ENCODE data around the gene KCNIP4. TPM values are rescaled to one million over a fixed set of nuclear protein-coding genes. Genes with fewer than 3 reads are reported as not detected.

The KCNIP4 gene
- total and polyA plus RNA-seq, 10 of the 15 experiments (the other 5 are each of a cell fraction or from before 2014, with no cell fraction given), result 0.03 to 0.23 (median 0.13) TPM; not detected in 7

DNA sequence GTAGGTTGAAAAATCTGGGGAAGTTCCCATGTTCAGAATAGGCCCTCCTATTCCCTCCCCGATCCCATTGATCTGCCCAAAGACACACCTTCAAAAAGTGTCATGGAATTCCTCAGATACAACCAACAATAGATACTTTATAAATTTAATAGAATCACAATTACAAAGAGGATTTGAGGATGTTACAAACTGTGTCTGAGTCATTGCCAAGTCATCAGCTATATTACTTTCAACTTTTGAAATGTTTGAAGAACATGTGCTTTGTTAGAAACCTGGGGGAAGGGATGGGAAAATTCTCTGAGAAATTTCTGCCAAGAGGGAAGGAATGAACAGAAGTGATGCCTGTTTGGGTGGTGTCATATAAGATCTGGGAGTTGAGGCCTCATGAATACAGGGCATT is 46.7 kb downstream of the KCNIP4 start:
- no peaks in the 10 kb centered on the region for H3K79me2 ChIP-seq (ENCODE audit: control insufficient read depth, insufficient read depth, low read length)
- TF ChIP-seq ZNF217 (IDR thresholded peaks at IDR 0.05) (no peak), MTA2 (IDR thresholded peaks at IDR 0.05; ENCODE audit: low read depth) (no peak), RAD51 (IDR thresholded peaks at IDR 0.05) (no peak), JUNB (IDR thresholded peaks at IDR 0.05) (no peak), STAT1 (conservative IDR thresholded peaks at IDR 0.05) (no peak), EZH2 (IDR thresholded peaks at IDR 0.05; ENCODE audit: borderline replicate concordance, control insufficient read depth, low read depth, low read length) (no peak), YY1 (IDR thresholded peaks at IDR 0.05; ENCODE audit: low read depth, low read length) (no peak), POLR2A (IDR thresholded peaks at IDR 0.05; ENCODE audit: low read depth, low read length) (no peak), NRF1 (conservative IDR thresholded peaks at IDR 0.05; ENCODE audit: low read depth, low read length) (no peak), TCF3 (IDR thresholded peaks at IDR 0.05; ENCODE audit: borderline replicate concordance, insufficient read depth, low read depth, low read length) (no peak), ASH2L (IDR thresholded peaks at IDR 0.05; ENCODE audit: borderline replicate concordance, low read depth) (no peak)
- TF ChIP-seq, protein P1, sequence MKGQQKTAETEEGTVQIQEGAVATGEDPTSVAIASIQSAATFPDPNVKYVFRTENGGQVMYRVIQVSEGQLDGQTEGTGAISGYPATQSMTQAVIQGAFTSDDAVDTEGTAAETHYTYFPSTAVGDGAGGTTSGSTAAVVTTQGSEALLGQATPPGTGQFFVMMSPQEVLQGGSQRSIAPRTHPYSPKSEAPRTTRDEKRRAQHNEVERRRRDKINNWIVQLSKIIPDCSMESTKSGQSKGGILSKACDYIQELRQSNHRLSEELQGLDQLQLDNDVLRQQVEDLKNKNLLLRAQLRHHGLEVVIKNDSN (IDR thresholded peaks at IDR 0.05; ENCODE audit: borderline replicate concordance, extremely low read length, insufficient read depth, low read depth, low read length), result no peak
- TF ChIP-seq, protein P2, sequence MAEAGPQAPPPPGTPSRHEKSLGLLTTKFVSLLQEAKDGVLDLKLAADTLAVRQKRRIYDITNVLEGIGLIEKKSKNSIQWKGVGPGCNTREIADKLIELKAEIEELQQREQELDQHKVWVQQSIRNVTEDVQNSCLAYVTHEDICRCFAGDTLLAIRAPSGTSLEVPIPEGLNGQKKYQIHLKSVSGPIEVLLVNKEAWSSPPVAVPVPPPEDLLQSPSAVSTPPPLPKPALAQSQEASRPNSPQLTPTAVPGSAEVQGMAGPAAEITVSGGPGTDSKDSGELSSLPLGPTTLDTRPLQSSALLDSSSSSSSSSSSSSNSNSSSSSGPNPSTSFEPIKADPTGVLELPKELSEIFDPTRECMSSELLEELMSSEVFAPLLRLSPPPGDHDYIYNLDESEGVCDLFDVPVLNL (IDR thresholded peaks at IDR 0.05; ENCODE audit: low read depth, low read length), result no peak
- TF ChIP-seq, protein P3, sequence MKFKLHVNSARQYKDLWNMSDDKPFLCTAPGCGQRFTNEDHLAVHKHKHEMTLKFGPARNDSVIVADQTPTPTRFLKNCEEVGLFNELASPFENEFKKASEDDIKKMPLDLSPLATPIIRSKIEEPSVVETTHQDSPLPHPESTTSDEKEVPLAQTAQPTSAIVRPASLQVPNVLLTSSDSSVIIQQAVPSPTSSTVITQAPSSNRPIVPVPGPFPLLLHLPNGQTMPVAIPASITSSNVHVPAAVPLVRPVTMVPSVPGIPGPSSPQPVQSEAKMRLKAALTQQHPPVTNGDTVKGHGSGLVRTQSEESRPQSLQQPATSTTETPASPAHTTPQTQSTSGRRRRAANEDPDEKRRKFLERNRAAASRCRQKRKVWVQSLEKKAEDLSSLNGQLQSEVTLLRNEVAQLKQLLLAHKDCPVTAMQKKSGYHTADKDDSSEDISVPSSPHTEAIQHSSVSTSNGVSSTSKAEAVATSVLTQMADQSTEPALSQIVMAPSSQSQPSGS (IDR thresholded peaks at IDR 0.05; ENCODE audit: low read length), result no peak
- intact Hi-C loops (cut with micrococcal nuclease; ENCODE audit: unreplicated experiment), result no loop called here
- no TSS peak for BruUV-seq (replicated peaks)
- ChIA-PET SMC1A (ENCODE audit: uncharacterized antibody, unreplicated experiment) (no interaction called here), CTCF (no interaction called here), POLR2A (no interaction called here), RAD21 (ENCODE audit: unreplicated experiment) (no interaction called here)
- in situ Hi-C loops (cut with MboI), result no loop called here
- DNase-seq (ENCODE audit: low read depth, low spot score) (no peak), ATAC-seq (no peak), FAIRE-seq (no peak)
- no peaks in the 10 kb centered on the region for H3K9me3 ChIP-seq (replicated peaks; ENCODE audit: control insufficient read depth, insufficient read depth, low read length)
- no peak overlapping the region for H3K27ac ChIP-seq (ENCODE audit: control insufficient read depth, insufficient read depth)
- no peaks in the 10 kb centered on the region for H4K20me1 ChIP-seq (ENCODE audit: control insufficient read depth, insufficient read depth)
- H3K27me3 ChIP-seq (replicated peaks in 1 of 2; ENCODE audit: control insufficient read depth in 2 of 2, insufficient read depth in 2 of 2, low read length in 1 of 2), result no peaks in the 10 kb centered on the region
- H3K4me2 ChIP-seq (ENCODE audit: control insufficient read depth, insufficient read depth), result no peak overlapping the region
- H3K4me3 ChIP-seq, result no peak overlapping the region
- H2AFZ ChIP-seq (ENCODE audit: control insufficient read depth, low read depth, low read length), result no peak overlapping the region
- no peaks in the 10 kb centered on the region for H3K4me1 ChIP-seq (ENCODE audit: control insufficient read depth, insufficient read depth, low read length)
- WGBS (ENCODE audit: insufficient coverage, insufficient replicate concordance, low lambda C conversion rate, missing lambda C conversion rate), result 0% methylated on average over 1 of the region's 1 CpG
- H3K9ac ChIP-seq (ENCODE audit: control insufficient read depth, insufficient read depth, low read length), result no peak overlapping the region
- H3K36me3 ChIP-seq (ENCODE audit: control insufficient read depth in 2 of 2, insufficient read depth in 2 of 2, low read length in 1 of 2), result no peaks in the 10 kb centered on the region

Measured in GM12878 (cell line).